BLaER1 (cell line): ENCODE measurements around the gene PSG7.
"Not testable (repeated sequence)": the region's sequence is repeated elsewhere in the genome, so short reads cannot be mapped to it uniquely, and the experiment has no call there.

Source experiments
- H3K27ac ChIP-seq: shearing (Covaris generic); formaldehyde crosslinking; 2 replicates; pipeline ENCODE4 v1.8.1; 2022
- H3K27me3 ChIP-seq: shearing (Covaris generic); formaldehyde crosslinking; 2 replicates; pipeline ENCODE4 v1.8.1; 2022
- H3K36me3 ChIP-seq: shearing (Covaris generic); formaldehyde crosslinking; 2 replicates; pipeline ENCODE4 v1.8.1; 2022
- H3K4me1 ChIP-seq: shearing (Covaris generic); formaldehyde crosslinking; 2 replicates; pipeline ENCODE4 v1.8.1; 2022
- H3K4me2 ChIP-seq: shearing (Covaris generic); formaldehyde crosslinking; 2 replicates; pipeline ENCODE4 v1.8.1; 2022
- H3K4me3 ChIP-seq: shearing (Covaris generic); formaldehyde crosslinking; 2 replicates; pipeline ENCODE4 v1.8.1; 2022
- H3K9ac ChIP-seq: shearing (Covaris generic); formaldehyde crosslinking; 2 replicates; pipeline ENCODE4 v1.8.1; 2022
- H3K9me3 ChIP-seq: shearing (Covaris generic); formaldehyde crosslinking; 2 replicates; pipeline ENCODE4 v1.8.1; 2022
- H4K20me1 ChIP-seq: shearing (Covaris generic); formaldehyde crosslinking; 2 replicates; pipeline ENCODE4 v1.8.1; 2022
- Cebpa-rat ChIP-seq: shearing (Covaris generic); IDR thresholded peaks from 2 replicates; pipeline ENCODE4 v1.8.1; 2022

Gene PSG7

GRCh38 chr19:42928896-42929295, 8.1 kb downstream of the PSG7 start:
- TF ChIP-seq Cebpa-rat: no peak
- H3K4me1 ChIP-seq: no peaks in the 10 kb centered on the region
- no peak overlapping the region for H3K4me3 ChIP-seq
- no peak overlapping the region for H3K27ac ChIP-seq
- no peaks in the 10 kb centered on the region for H4K20me1 ChIP-seq
- H3K4me2 ChIP-seq: no peak overlapping the region
- no peaks in the 10 kb centered on the region for H3K36me3 ChIP-seq
- no peaks in the 10 kb centered on the region for H3K27me3 ChIP-seq
- H3K9me3 ChIP-seq: no peaks in the 10 kb centered on the region
- no peak overlapping the region for H3K9ac ChIP-seq

DNA sequence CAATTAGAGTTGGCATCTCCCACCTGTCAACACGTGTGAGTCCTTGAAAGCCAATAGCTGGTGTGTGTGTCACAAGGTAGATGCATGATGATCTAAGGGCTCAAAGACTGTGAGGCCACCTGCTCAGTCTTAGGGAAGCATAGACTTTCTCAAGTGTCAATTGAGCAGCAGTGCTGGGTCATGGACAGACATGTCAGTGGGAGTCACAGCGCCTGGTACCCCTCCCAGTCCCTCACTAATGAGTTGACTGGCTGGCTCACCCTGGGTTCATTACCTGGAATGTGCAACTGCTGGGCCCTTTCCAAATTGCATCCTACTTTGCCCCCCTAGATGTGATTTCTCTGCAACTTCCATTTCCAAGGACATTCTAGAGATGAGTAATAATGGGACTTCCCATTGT, 10.2 kb downstream of the PSG7 start:
- H3K27ac ChIP-seq: no peak overlapping the region
- H3K4me1 ChIP-seq: no peaks in the 10 kb centered on the region
- H3K4me2 ChIP-seq: no peak overlapping the region
- H3K36me3 ChIP-seq: no peaks in the 10 kb centered on the region
- no peaks in the 10 kb centered on the region for H4K20me1 ChIP-seq
- no peak overlapping the region for H3K4me3 ChIP-seq
- H3K27me3 ChIP-seq: no peaks in the 10 kb centered on the region
- TF ChIP-seq Cebpa-rat: no peak
- H3K9ac ChIP-seq: no peak overlapping the region
- no peaks in the 10 kb centered on the region for H3K9me3 ChIP-seq

DNA sequence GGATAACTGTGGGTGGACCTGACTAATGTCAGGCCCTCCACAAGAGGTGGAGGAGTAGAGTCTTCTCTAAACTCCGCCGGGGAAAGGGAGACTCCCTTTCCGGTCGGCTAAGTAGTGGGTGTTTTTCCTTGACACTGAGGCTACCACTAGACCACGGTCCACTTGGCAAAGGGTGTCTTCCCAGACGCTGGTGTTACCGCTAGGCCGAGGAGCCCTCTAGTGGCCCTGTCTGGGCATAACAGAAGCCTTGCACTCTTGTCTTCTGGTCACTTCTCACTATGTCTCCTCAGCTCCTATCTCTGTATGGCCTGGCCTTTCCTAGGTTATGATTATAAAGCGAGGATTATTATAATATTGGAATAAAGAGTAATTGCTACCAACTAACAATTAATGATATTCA, 13.9 kb downstream of the PSG7 start:
- not testable (repeated sequence) for H3K4me2 ChIP-seq, H3K4me1 ChIP-seq, H3K9ac ChIP-seq, H3K9me3 ChIP-seq, H3K4me3 ChIP-seq, H3K27me3 ChIP-seq, H3K27ac ChIP-seq, H3K36me3 ChIP-seq, H4K20me1 ChIP-seq

GRCh38 chr19:42920971-42921370, 16.0 kb downstream of the PSG7 start:
- not testable (repeated sequence) for H3K4me2 ChIP-seq, H4K20me1 ChIP-seq, H3K27me3 ChIP-seq, H3K4me3 ChIP-seq, H3K9ac ChIP-seq, H3K9me3 ChIP-seq, H3K36me3 ChIP-seq, H3K27ac ChIP-seq, H3K4me1 ChIP-seq

GRCh38 chr19:42919757-42920079, 17.3 kb downstream of the PSG7 start:
- no peaks in the 10 kb centered on the region for H3K36me3 ChIP-seq
- no peak for TF ChIP-seq Cebpa-rat
- H4K20me1 ChIP-seq: no peaks in the 10 kb centered on the region
- no peaks in the 10 kb centered on the region for H3K27me3 ChIP-seq
- H3K4me1 ChIP-seq: no peaks in the 10 kb centered on the region
- no peak overlapping the region for H3K4me2 ChIP-seq
- H3K27ac ChIP-seq: no peak overlapping the region
- no peak overlapping the region for H3K9ac ChIP-seq
- no peaks in the 10 kb centered on the region for H3K9me3 ChIP-seq
- no peak overlapping the region for H3K4me3 ChIP-seq

DNA sequence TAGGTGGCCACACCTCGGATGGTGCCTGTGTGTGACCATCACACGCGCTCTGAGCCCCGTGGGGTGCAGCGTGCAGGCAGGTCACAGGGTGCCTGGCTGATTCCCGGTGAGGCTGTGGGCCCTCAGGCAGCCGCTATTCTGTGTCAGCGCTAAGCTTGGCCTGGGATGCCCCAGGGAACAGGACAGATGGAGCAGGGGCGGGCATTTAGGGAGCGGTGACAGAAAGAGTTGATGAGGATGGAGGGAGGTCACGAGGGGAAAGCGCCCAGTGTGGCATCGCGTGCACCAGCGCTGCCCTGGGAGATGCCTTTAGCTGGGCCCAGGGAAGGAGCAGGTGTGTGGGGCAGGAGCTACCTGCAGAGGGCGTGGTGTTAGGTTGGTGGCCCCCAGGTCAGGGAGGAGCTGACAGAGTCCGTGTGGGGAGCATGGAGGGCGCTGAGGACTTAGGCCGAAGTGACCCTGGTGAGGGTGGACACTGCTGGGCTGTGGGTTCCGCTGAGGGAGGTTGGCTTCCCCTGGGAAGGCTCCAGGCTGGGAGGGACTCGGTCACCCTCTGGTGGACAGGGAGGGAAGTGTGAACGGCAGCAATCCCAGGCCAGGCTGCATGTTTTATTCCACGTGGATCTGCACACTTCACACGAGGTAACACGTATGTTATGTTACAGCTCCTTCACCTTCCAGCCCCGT, 17.8 kb downstream of the PSG7 start:
- H3K36me3 ChIP-seq, H3K4me2 ChIP-seq, H4K20me1 ChIP-seq, H3K9me3 ChIP-seq, H3K4me1 ChIP-seq, H3K4me3 ChIP-seq, H3K27ac ChIP-seq, H3K27me3 ChIP-seq, H3K9ac ChIP-seq: not testable (repeated sequence)

GRCh38 chr19:42918377-42919069, 18.5 kb downstream of the PSG7 start:
- H3K4me1 ChIP-seq, H3K4me3 ChIP-seq, H3K27ac ChIP-seq, H3K4me2 ChIP-seq, H3K9ac ChIP-seq, H3K36me3 ChIP-seq, H4K20me1 ChIP-seq, H3K9me3 ChIP-seq, H3K27me3 ChIP-seq: not testable (repeated sequence)

- not testable (repeated sequence) for H3K9ac ChIP-seq, H3K4me1 ChIP-seq, H3K36me3 ChIP-seq, H4K20me1 ChIP-seq, H3K4me2 ChIP-seq, H3K4me3 ChIP-seq, H3K27me3 ChIP-seq, H3K9me3 ChIP-seq, H3K27ac ChIP-seq
Observed at GRCh38 chr19:42917634-42918033, 19.4 kb downstream of the PSG7 start, which contains the start of gene PSG6. TSS of gene PSG6 (minus strand) at chr19:42917894. CDS start at chr19:42917792, 102 bp downstream.

DNA sequence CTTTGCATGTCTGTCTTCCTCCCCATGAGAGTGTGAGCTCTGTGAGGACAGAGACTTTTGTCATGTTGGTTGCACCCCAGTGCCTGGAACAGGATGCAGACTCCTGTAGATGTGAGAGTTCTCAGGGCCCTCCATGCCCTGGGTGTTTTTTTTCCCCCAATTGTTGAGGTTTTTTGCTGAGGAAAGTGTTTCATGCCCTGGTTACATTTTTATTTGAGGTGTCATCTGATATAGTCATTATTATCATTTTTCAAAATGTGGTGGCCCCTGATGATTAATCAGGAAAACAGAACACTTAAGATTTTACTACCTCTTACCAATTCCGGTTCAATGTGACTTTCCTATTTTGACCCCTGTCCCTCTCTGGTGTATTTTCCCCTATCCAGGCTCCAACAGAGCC, 20.1 kb downstream of the PSG7 start:
- not testable (repeated sequence) for H3K9me3 ChIP-seq, H3K4me3 ChIP-seq, H3K36me3 ChIP-seq, H4K20me1 ChIP-seq, H3K4me2 ChIP-seq, H3K4me1 ChIP-seq, H3K27me3 ChIP-seq, H3K9ac ChIP-seq, H3K27ac ChIP-seq

GRCh38 chr19:42913516-42913915, 23.5 kb downstream of the PSG7 start:
- H3K4me1 ChIP-seq, H3K27me3 ChIP-seq, H3K9me3 ChIP-seq, H4K20me1 ChIP-seq, H3K4me2 ChIP-seq, H3K4me3 ChIP-seq, H3K9ac ChIP-seq, H3K36me3 ChIP-seq, H3K27ac ChIP-seq: not testable (repeated sequence)

DNA sequence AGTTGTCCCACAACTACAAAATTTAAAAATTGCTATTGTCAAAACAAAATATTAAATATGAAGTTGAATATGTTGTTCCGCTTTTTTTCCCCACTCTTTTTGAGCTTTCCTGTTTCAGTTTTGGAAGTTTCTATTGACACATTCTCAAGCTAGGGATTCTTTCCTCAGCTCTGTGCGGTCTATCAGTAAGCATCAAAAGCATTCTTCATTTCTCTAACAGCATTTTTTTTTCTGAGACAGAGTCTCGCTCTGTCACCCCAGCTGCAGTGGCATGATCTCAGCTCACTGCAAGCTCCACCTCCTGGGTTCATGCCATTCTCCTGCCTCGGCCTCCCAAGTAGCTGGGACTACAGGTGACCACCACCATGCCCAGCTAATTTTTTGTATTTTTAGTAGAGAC, 24.1 kb downstream of the PSG7 start:
- not testable (repeated sequence) for H3K9ac ChIP-seq, H3K4me3 ChIP-seq, H4K20me1 ChIP-seq, H3K9me3 ChIP-seq, H3K27me3 ChIP-seq, H3K4me1 ChIP-seq, H3K4me2 ChIP-seq, H3K27ac ChIP-seq, H3K36me3 ChIP-seq

DNA sequence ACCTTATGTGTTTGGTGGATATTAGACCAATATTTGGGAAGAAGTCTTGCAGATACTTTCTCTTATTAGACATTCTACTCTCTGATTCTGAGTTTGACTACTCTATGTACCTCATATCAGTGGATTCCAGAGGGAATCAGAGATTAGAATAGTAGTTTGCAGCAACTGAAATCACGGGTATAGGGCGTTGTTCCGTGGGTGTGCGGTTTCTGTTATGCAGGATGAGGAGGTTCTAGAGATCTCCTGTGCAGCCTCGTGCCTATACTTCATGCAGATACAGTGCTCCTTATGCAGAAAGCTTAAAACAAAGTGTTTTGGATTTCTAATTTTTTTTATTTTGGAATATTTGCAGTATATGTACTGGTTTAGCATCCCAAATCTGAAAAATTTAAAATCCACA, 25.3 kb downstream of the PSG7 start:
- H4K20me1 ChIP-seq, H3K36me3 ChIP-seq, H3K4me2 ChIP-seq, H3K27me3 ChIP-seq, H3K9ac ChIP-seq, H3K27ac ChIP-seq, H3K9me3 ChIP-seq, H3K4me3 ChIP-seq, H3K4me1 ChIP-seq: not testable (repeated sequence)

DNA sequence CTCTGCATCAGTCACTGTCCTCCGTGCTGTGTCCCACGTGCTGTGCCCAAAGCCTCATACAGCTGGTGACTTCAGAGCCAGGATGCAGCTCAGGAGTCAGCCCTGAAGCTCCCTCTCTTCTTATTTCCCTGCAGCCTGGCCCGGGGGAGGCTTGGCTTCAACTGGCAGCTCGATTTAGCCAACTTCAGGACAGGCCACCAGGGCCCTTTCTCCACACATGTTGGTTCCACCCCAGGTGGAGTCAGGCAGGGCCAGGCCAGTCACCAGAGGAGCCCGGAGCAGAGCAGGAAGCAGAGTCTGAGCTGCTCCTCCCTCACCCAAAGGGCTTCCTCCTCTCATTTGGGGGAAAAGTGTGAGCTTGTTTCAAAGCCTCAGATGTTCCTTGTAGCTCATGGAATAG, 30.8 kb downstream of the PSG7 start:
- not testable (repeated sequence) for H3K36me3 ChIP-seq, H3K4me3 ChIP-seq, H3K27me3 ChIP-seq, H3K9me3 ChIP-seq, H3K27ac ChIP-seq, H3K4me1 ChIP-seq, H4K20me1 ChIP-seq, H3K4me2 ChIP-seq, H3K9ac ChIP-seq

DNA sequence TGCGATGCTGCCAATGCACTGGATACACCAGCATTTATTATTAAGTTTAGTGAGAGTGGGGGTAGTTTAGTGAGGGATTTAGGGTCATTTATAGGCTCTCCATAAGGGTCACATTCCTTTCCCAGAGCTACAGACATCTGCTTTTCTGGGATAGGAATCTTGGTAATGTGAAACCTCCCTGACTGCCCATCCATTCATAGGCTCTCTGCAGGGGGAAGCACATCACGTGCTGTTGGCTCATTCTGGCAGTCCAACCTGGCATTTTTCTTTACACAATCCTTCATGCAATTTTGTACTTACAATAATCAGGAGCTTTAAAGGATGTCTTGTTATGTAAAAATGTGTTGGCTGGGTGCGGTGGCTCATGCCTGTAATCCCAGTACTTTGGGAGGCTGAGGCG, 36.4 kb downstream of the PSG7 start:
- not testable (repeated sequence) for H3K27me3 ChIP-seq, H3K4me1 ChIP-seq, H3K4me2 ChIP-seq, H3K4me3 ChIP-seq, H3K9ac ChIP-seq, H3K27ac ChIP-seq, H3K36me3 ChIP-seq, H4K20me1 ChIP-seq, H3K9me3 ChIP-seq

GRCh38 chr19:42899674-42900073, 37.3 kb downstream of the PSG7 start:
- not testable (repeated sequence) for H3K9me3 ChIP-seq, H3K27me3 ChIP-seq, H3K4me1 ChIP-seq, H3K4me2 ChIP-seq, H3K9ac ChIP-seq, H3K36me3 ChIP-seq, H4K20me1 ChIP-seq, H3K27ac ChIP-seq, H3K4me3 ChIP-seq
